Transverse colon (tissue), 3 donors: ENCODE data around the gene ZMYND11.

Experiments used
- POLR2A ChIP-seq: fragments of 450-650 bp; IDR thresholded peaks from one replicate; pipeline ENCODE4 v1.6.1; 2016; ENCODE audit warnings: antibody characterized with exemption, mild to moderate bottlenecking, moderate library complexity
- TF ChIP-seq, protein P1 (sequence below), 5 experiments: fragments of 200-600 bp in 3 of 5; fragments of 450-650 bp in 2 of 5; sonication (generic) in 3 of 5; IDR thresholded peaks; 1 replicate in 2 of 5; 2 replicates in 3 of 5; pipeline ENCODE4 v1.5.1; 2016 to 2017; ENCODE audit warnings: antibody characterized with exemption in 5 of 5, inconsistent platforms in 3 of 5, mild to moderate bottlenecking in 2 of 5, moderate library complexity in 1 of 5

- TF ChIP-seq, protein P1, sequence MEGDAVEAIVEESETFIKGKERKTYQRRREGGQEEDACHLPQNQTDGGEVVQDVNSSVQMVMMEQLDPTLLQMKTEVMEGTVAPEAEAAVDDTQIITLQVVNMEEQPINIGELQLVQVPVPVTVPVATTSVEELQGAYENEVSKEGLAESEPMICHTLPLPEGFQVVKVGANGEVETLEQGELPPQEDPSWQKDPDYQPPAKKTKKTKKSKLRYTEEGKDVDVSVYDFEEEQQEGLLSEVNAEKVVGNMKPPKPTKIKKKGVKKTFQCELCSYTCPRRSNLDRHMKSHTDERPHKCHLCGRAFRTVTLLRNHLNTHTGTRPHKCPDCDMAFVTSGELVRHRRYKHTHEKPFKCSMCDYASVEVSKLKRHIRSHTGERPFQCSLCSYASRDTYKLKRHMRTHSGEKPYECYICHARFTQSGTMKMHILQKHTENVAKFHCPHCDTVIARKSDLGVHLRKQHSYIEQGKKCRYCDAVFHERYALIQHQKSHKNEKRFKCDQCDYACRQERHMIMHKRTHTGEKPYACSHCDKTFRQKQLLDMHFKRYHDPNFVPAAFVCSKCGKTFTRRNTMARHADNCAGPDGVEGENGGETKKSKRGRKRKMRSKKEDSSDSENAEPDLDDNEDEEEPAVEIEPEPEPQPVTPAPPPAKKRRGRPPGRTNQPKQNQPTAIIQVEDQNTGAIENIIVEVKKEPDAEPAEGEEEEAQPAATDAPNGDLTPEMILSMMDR (IDR thresholded peaks at IDR 0.05): no peak
- no peak for TF ChIP-seq POLR2A
These were observed 90.8 kb downstream of the ZMYND11 start for GRCh38 chr10:226018-226417.
